SK-N-SH (cell line): Measurements from ENCODE around the gene LANCL2.

Source experiments
- CTCF ChIP-seq: fragments of 200-600 bp; sonication (generic); IDR thresholded peaks from 2 replicates; pipeline ENCODE4 v1.6.1; 2017; ENCODE audit warnings: antibody characterized with exemption, mild to moderate bottlenecking, moderate library complexity
- ELF1 ChIP-seq: IDR thresholded peaks from 2 replicates; pipeline ENCODE4 v1.4.0; 2012
- EP300 ChIP-seq, 2 experiments: IDR thresholded peaks; 2 replicates each; pipeline versions ENCODE4 v1.4.0 to v1.6.1; 2012; ENCODE audit warnings: borderline replicate concordance in 1 of 2, low read depth in 1 of 2, low read length in 1 of 2
- MEF2A ChIP-seq: IDR thresholded peaks from 2 replicates; pipeline ENCODE4 v1.4.0; 2012; ENCODE audit warnings: low read depth, borderline replicate concordance
- MXI1 ChIP-seq: IDR thresholded peaks from 2 replicates; pipeline ENCODE4 v1.6.1; 2012; ENCODE audit warnings: mild to moderate bottlenecking, low read depth, low read length, improper control_type of control experiment
- POLR2AphosphoS5 ChIP-seq: IDR thresholded peaks from 2 replicates; pipeline ENCODE4 v1.6.1; 2012; ENCODE audit warnings: low read depth, low read length
- RAD21 ChIP-seq: IDR thresholded peaks from 2 replicates; pipeline ENCODE4 v1.6.1; 2012; ENCODE audit warnings: mild to moderate bottlenecking, low read length
- RFX5 ChIP-seq: IDR thresholded peaks from 2 replicates; pipeline ENCODE4 v1.6.1; 2012; ENCODE audit warnings: mild to moderate bottlenecking, improper control_type of control experiment, low read length
- SIN3A ChIP-seq: IDR thresholded peaks from 2 replicates; pipeline ENCODE4 v1.6.1; 2012; ENCODE audit warnings: low read depth, mild to moderate bottlenecking, low read length, moderate library complexity, borderline replicate concordance
- TCF12 ChIP-seq: IDR thresholded peaks from 2 replicates; pipeline ENCODE4 v1.4.0; 2012
- TEAD4 ChIP-seq: IDR thresholded peaks from 2 replicates; pipeline ENCODE4 v1.4.0; 2012; ENCODE audit warnings: mild to moderate bottlenecking, borderline replicate concordance; ENCODE audit not compliant: insufficient read depth

- no peak for TF ChIP-seq MXI1
- no peak for TF ChIP-seq RAD21
- no peak for TF ChIP-seq EP300 (IDR thresholded peaks at IDR 0.05; ENCODE audit: borderline replicate concordance in 1 of 2, low read depth in 1 of 2, low read length in 1 of 2)
- no peak for TF ChIP-seq CTCF
- no peak for TF ChIP-seq POLR2AphosphoS5
- TF ChIP-seq SIN3A, result no peak
- TF ChIP-seq TCF12, result no peak
- no peak for TF ChIP-seq RFX5
- TF ChIP-seq MEF2A, result no peak
- TF ChIP-seq ELF1, result no peak
- no peak for TF ChIP-seq TEAD4
These were observed 2.2 kb upstream of the LANCL2 start for GRCh38 chr7:55362927-55363326.
